HFFc6 (cell line): ENCODE data around the gene AP5M1. TPM values are rescaled to one million over a fixed set of nuclear protein-coding genes. Genes with fewer than 3 reads are reported as not detected.
A peak's percentile ranks its signal among the peaks of the same experiment; 100 is the strongest.

Experiments
- DNase-seq: peaks from one replicate; pipeline ENCODE4 v3.0.0-alpha.2; 2018
- H3K27ac Mint-ChIP-seq: 2 replicates; pipeline ENCODE4 v1.8.0; 2020; ENCODE audit warnings: mild to moderate bottlenecking, mixed read lengths
- H3K27me3 Mint-ChIP-seq: 2 replicates; pipeline ENCODE4 v1.8.0; 2021; ENCODE audit warnings: mild to moderate bottlenecking, moderate library complexity, mixed read lengths; ENCODE audit not compliant: insufficient read depth
- H3K36me3 Mint-ChIP-seq: 2 replicates; pipeline ENCODE4 v1.8.0; 2021; ENCODE audit warnings: low read depth, mixed read lengths
- H3K4me1 Mint-ChIP-seq: 2 replicates; pipeline ENCODE4 v1.8.0; 2020; ENCODE audit warnings: low read depth, mixed read lengths
- H3K4me3 Mint-ChIP-seq: 2 replicates; pipeline ENCODE4 v1.8.0; 2020; ENCODE audit warnings: mild to moderate bottlenecking, moderate library complexity, mixed read lengths
- H3K9me3 Mint-ChIP-seq: 2 replicates; pipeline ENCODE4 v1.8.0; 2020; ENCODE audit warnings: mild to moderate bottlenecking, mixed read lengths
- total RNA-seq, 6 experiments: library from RNA; stranded (reverse); fragmentation: NEBNext Ultra II Directional; extraction: Animal tissue kit (Norgen Biotek cat#: 25700); gene quantifications; 2 replicates in 1 of 6; 3 replicates in 5 of 6; pipeline ENCODE4 v1.2.3, GENCODE V29; 2021
- TF ChIP-seq, protein P1 (sequence below): fragments of 200-600 bp; sonication (generic); IDR thresholded peaks from 2 replicates; pipeline ENCODE4 v1.5.0; 2021; ENCODE audit warnings: antibody characterized with exemption, mild to moderate bottlenecking

The AP5M1 gene
- total RNA-seq, 6 experiments from 2014 or later: 37.2 to 54.9 (median 44.9) TPM

- H3K27me3 Mint-ChIP-seq: no peaks in the 10 kb centered on the region
- no peaks in the 10 kb centered on the region for H3K9me3 Mint-ChIP-seq
- H3K36me3 Mint-ChIP-seq: no peaks in the 10 kb centered on the region
- no peaks in the 10 kb centered on the region for H3K4me1 Mint-ChIP-seq
- TF ChIP-seq, protein P1, sequence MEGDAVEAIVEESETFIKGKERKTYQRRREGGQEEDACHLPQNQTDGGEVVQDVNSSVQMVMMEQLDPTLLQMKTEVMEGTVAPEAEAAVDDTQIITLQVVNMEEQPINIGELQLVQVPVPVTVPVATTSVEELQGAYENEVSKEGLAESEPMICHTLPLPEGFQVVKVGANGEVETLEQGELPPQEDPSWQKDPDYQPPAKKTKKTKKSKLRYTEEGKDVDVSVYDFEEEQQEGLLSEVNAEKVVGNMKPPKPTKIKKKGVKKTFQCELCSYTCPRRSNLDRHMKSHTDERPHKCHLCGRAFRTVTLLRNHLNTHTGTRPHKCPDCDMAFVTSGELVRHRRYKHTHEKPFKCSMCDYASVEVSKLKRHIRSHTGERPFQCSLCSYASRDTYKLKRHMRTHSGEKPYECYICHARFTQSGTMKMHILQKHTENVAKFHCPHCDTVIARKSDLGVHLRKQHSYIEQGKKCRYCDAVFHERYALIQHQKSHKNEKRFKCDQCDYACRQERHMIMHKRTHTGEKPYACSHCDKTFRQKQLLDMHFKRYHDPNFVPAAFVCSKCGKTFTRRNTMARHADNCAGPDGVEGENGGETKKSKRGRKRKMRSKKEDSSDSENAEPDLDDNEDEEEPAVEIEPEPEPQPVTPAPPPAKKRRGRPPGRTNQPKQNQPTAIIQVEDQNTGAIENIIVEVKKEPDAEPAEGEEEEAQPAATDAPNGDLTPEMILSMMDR: no peak
- H3K27ac Mint-ChIP-seq: no peak overlapping the region
- no peak overlapping the region for H3K4me3 Mint-ChIP-seq
- no peak for DNase-seq
Measured at GRCh38 chr14:57291692-57292647, 23.2 kb downstream of the AP5M1 start.

- Mint-ChIP-seq H3K9me3 (no peaks in the 10 kb centered on the region), H3K4me3 (no peak overlapping the region), H3K27me3 (no peaks in the 10 kb centered on the region), H3K27ac (no peak overlapping the region), H3K4me1 (no peaks in the 10 kb centered on the region), H3K36me3 (no peaks in the 10 kb centered on the region)
- TF ChIP-seq, protein P1: peak; percentile 79
- DNase-seq: no peak
Measured at GRCh38 chr14:57293866-57294837, 25.4 kb downstream of the AP5M1 start.

GRCh38 chr14:57295239-57295638 is 26.5 kb downstream of the AP5M1 start:
- no peaks in the 10 kb centered on the region for H3K9me3 Mint-ChIP-seq
- H3K4me1 Mint-ChIP-seq: no peaks in the 10 kb centered on the region
- DNase-seq: no peak
- TF ChIP-seq, protein P1: no peak
- H3K27ac Mint-ChIP-seq: no peak overlapping the region
- no peak overlapping the region for H3K4me3 Mint-ChIP-seq
- no peaks in the 10 kb centered on the region for H3K27me3 Mint-ChIP-seq
- no peaks in the 10 kb centered on the region for H3K36me3 Mint-ChIP-seq

DNA sequence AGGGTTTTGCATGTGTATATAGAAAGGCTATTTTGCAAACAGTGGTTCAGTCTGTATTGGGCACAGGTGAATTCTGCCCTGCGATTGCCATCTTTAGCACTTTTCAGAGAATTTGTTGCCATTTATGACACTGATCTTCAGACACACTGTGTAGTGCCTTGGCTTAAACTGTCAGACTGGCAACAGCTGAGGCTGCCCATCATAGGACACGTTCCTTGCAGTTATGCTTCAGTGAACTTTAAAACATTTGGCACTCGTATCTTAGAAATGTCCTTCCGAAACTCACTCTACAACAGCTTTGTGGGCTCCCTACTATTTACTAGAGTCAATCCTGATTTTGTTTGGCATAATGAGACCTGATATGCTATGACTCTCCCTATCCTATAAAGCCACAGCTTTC is 29.1 kb downstream of the AP5M1 start:
- TF ChIP-seq, protein P1: no peak

DNA sequence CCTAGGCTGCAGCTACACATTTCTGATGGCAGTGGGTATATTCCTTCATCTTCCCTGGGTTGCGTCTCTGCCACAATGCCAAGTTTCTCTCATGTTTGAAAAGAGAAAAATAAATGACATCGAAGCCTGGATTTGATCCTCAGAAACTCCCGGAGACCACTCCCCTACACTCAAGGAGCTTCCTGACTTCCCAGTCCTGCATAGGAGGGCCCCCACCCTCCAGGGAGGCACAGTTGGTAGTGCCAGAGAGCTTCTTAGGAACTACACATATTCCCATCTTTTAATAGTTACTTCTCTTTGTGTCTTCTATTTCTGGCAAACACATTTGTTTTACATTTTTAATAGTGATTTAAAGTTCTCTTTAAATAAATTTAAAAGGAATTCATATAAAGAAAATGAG is 30.7 kb downstream of the AP5M1 start:
- DNase-seq: no peak
- no peaks in the 10 kb centered on the region for H3K9me3 Mint-ChIP-seq
- no peaks in the 10 kb centered on the region for H3K27me3 Mint-ChIP-seq
- H3K36me3 Mint-ChIP-seq: no peaks in the 10 kb centered on the region
- TF ChIP-seq, protein P1: no peak
- no peaks in the 10 kb centered on the region for H3K4me1 Mint-ChIP-seq
- no peak overlapping the region for H3K27ac Mint-ChIP-seq
- no peak overlapping the region for H3K4me3 Mint-ChIP-seq

More for the DNA sequence above, 29.1 kb downstream of the AP5M1 start:
- Mint-ChIP-seq H3K4me1 (no peaks in the 10 kb centered on the region), H3K36me3 (no peaks in the 10 kb centered on the region), H3K9me3 (no peaks in the 10 kb centered on the region), H3K27ac (no peak overlapping the region), H3K27me3 (no peaks in the 10 kb centered on the region), H3K4me3 (no peak overlapping the region)
- DNase-seq: no peak
